HepG2 (cell line): ENCODE data around the gene PSMD1. TPM values are rescaled to one million over a fixed set of nuclear protein-coding genes. Genes with fewer than 3 reads are reported as not detected.
A peak's percentile ranks its signal among the peaks of the same experiment; 100 is the strongest.

Experiments used
- BRD4 ChIP-seq: sonication (generic); formaldehyde crosslinking; IDR thresholded peaks from 2 replicates; pipeline ENCODE4 v1.4.0; 2020; ENCODE audit warnings: missing genetic modification reagents
- FOXP1 ChIP-seq, 2 experiments: fragments of 450-650 bp in 1 of 2; IDR thresholded peaks; 2 replicates each; pipeline ENCODE4 v1.6.1; 2017 to 2018; ENCODE audit warnings: antibody characterized with exemption in 1 of 2
- HNF1B ChIP-seq: sonication (generic); formaldehyde crosslinking; IDR thresholded peaks from 2 replicates; pipeline ENCODE4 v1.5.1; 2020; ENCODE audit warnings: mild to moderate bottlenecking, moderate library complexity, missing genetic modification reagents
- JDP2 ChIP-seq: sonication (generic); formaldehyde crosslinking; IDR thresholded peaks from 2 replicates; pipeline ENCODE4 v1.8.1; 2022; ENCODE audit warnings: missing genetic modification reagents, borderline replicate concordance
- JUND ChIP-seq: sonication (generic); formaldehyde crosslinking; IDR thresholded peaks from 2 replicates; pipeline ENCODE4 v1.8.0; 2022; ENCODE audit warnings: mild to moderate bottlenecking, missing genetic modification reagents
- NCOA2 ChIP-seq: sonication (generic); formaldehyde crosslinking; IDR thresholded peaks from 2 replicates; pipeline ENCODE4 v1.8.0; 2022; ENCODE audit warnings: inconsistent platforms
- PAXIP1 ChIP-seq: sonication (generic); formaldehyde crosslinking; conservative IDR thresholded peaks from 2 replicates; pipeline ENCODE4 v1.4.0; 2020; ENCODE audit warnings: mild to moderate bottlenecking, missing genetic modification reagents, moderate library complexity
- RBAK ChIP-seq: sonication (generic); formaldehyde crosslinking; IDR thresholded peaks from 2 replicates; pipeline ENCODE4 v1.5.1; 2020; ENCODE audit warnings: mild to moderate bottlenecking, missing genetic modification reagents
- YEATS2 ChIP-seq: sonication (generic); formaldehyde crosslinking; IDR thresholded peaks from 2 replicates; pipeline ENCODE4 v1.4.0; 2020; ENCODE audit warnings: missing genetic modification reagents, borderline replicate concordance
- ZNF180 ChIP-seq: sonication (generic); formaldehyde crosslinking; IDR thresholded peaks from 2 replicates; pipeline ENCODE4 v1.4.0; 2020; ENCODE audit warnings: low read depth, missing genetic modification reagents, borderline replicate concordance
- ZNF251 ChIP-seq: sonication (generic); formaldehyde crosslinking; IDR thresholded peaks from 2 replicates; pipeline ENCODE4 v1.9.0; 2021; ENCODE audit warnings: mild to moderate bottlenecking, missing genetic modification reagents
- ZNF337 ChIP-seq: sonication (generic); formaldehyde crosslinking; IDR thresholded peaks from 2 replicates; pipeline ENCODE4 v1.5.1; 2020; ENCODE audit warnings: missing genetic modification reagents, low read depth, mild to moderate bottlenecking, borderline replicate concordance
- ZNF496 ChIP-seq: sonication (generic); formaldehyde crosslinking; IDR thresholded peaks from 2 replicates; pipeline ENCODE4 v1.8.1; 2023; ENCODE audit warnings: mild to moderate bottlenecking, moderate library complexity, missing genetic modification reagents; ENCODE audit not compliant: insufficient replicate concordance
- ZNF816 ChIP-seq: sonication (generic); formaldehyde crosslinking; IDR thresholded peaks from 2 replicates; pipeline ENCODE4 v1.8.0; 2022; ENCODE audit warnings: missing genetic modification reagents, mild to moderate bottlenecking, borderline replicate concordance
- ZSCAN21 ChIP-seq: sonication (generic); formaldehyde crosslinking; IDR thresholded peaks from 2 replicates; pipeline ENCODE4 v1.8.0; 2022; ENCODE audit warnings: mild to moderate bottlenecking, missing genetic modification reagents, moderate library complexity, borderline replicate concordance
- ZSCAN29 ChIP-seq: sonication (generic); formaldehyde crosslinking; conservative IDR thresholded peaks from 2 replicates; pipeline ENCODE4 v1.4.0; 2020; ENCODE audit warnings: mild to moderate bottlenecking, missing genetic modification reagents
- polyA plus RNA-seq, 8 experiments: library from polyadenylated mRNA; depleted of rRNA in 3 of 8; stranded (reverse) in 7 of 8; unstranded in 1 of 8; fragments of >200 nt; fragmentation: Illumina TruSeq in 4 of 8; extraction: Trizol in 4 of 8; gene quantifications; 2 replicates each; pipeline versions ENCODE4 v1.2.1 to v1.2.3, GENCODE V29; 2011 to 2016; ENCODE audit warnings: low read depth in 4 of 8, missing spikeins in 1 of 8, mixed read lengths in 1 of 8; ENCODE audit not compliant: insufficient read depth in 1 of 8
- total RNA-seq, 5 experiments: library from RNA; depleted of rRNA; stranded (reverse); fragments of >200 nt; fragmentation: Illumina TruSeq; extraction: Trizol; gene quantifications; 2 replicates each; pipeline ENCODE4 v1.2.3, GENCODE V29; 2016; ENCODE audit warnings: low read depth in 1 of 5
- TF ChIP-seq, protein P1 (sequence below): sonication (generic); formaldehyde crosslinking; conservative IDR thresholded peaks from 2 replicates; pipeline ENCODE4 v1.4.0; 2020; ENCODE audit warnings: missing genetic modification reagents
- TF ChIP-seq, protein P2 (sequence below): sonication (generic); formaldehyde crosslinking; IDR thresholded peaks from 2 replicates; pipeline ENCODE4 v1.4.0; 2020; ENCODE audit warnings: missing genetic modification reagents, mild to moderate bottlenecking, borderline replicate concordance

Gene PSMD1
- total and polyA plus RNA-seq, 2 of the 13 experiments (the other 11 are each of a cell fraction or from before 2014, with no cell fraction given): 136 to 191 TPM

DNA sequence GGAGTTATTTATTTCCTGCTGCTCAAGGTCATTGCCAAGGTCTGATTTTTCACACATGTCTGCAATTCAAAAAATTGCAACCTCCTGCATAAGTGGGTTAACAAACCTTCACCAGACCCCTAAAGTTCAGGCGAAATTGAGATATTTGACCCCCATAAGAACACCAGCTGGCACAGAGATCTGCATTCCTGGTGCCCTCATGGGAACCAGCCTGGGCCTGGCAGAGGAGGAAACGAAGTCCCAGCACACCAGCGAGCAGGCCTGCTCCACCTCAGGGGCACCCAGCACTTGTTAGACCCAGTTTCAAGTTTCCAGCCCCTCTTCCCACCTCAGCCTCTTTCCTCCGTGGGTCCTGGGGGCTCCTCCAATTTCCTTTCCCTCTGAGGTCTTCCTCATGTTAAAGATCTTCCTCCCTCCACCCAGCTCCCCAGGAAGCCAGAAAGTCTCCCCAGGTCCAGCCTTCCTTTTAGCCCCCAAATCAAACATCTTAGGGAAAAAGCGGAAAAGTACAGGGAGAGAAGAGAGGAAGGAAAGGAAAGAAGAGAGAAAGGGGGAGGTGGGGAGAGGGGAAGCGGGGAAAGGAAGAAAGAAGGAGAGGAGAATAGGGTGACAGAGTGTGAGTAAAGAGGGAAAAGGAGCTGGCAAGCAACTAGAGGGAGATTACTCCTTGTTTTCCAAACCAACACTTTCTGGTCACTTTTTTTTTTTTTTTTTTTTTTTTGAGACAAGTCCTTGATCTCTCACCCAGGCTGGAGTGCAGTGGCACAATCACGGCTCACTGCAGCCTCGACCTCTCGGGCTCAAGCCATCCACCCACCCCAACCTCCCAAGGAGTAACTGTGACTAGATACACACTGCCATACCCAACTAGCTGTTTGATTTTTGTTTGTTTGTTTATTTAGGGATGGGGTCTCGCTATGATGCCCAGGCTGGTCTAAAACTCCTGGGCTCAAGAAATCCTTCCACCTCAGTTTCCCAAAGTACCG is 23.2 kb upstream of the PSMD1 start (continued):
- no peak for TF ChIP-seq FOXP1 (IDR thresholded peaks at IDR 0.05)
- peak; percentile 53 for TF ChIP-seq FOXP1 (CRISPR knock-in tag; IDR thresholded peaks at IDR 0.05)
- TF ChIP-seq ZNF816 (CRISPR knock-in tag): no peak
- TF ChIP-seq HNF1B (CRISPR knock-in tag): no peak
- no peak for TF ChIP-seq YEATS2 (CRISPR knock-in tag)
- no peak; the same call in 1 of the 2 replicates for TF ChIP-seq PAXIP1
- 0 out of 2 replicates have a peak, but pooled peaks have one; percentile 19 for TF ChIP-seq ZSCAN29
- TF ChIP-seq ZSCAN21: no peak
- TF ChIP-seq, protein P1, sequence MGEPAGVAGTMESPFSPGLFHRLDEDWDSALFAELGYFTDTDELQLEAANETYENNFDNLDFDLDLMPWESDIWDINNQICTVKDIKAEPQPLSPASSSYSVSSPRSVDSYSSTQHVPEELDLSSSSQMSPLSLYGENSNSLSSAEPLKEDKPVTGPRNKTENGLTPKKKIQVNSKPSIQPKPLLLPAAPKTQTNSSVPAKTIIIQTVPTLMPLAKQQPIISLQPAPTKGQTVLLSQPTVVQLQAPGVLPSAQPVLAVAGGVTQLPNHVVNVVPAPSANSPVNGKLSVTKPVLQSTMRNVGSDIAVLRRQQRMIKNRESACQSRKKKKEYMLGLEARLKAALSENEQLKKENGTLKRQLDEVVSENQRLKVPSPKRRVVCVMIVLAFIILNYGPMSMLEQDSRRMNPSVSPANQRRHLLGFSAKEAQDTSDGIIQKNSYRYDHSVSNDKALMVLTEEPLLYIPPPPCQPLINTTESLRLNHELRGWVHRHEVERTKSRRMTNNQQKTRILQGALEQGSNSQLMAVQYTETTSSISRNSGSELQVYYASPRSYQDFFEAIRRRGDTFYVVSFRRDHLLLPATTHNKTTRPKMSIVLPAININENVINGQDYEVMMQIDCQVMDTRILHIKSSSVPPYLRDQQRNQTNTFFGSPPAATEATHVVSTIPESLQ: 0 out of 2 replicates have a peak, but pooled peaks have one; percentile 64
- TF ChIP-seq ZNF251: no peak
- no peak for TF ChIP-seq ZNF180 (CRISPR knock-in tag)
- TF ChIP-seq JDP2 (CRISPR knock-in tag): no peak
- TF ChIP-seq BRD4: no peak
- no peak for TF ChIP-seq RBAK (CRISPR knock-in tag)
- no peak for TF ChIP-seq NCOA2 (CRISPR knock-in tag)
- no peak for TF ChIP-seq ZNF496 (CRISPR knock-in tag)
- TF ChIP-seq ZNF337 (CRISPR knock-in tag): no peak
- TF ChIP-seq JUND (CRISPR knock-in tag): no peak
- TF ChIP-seq, protein P2, sequence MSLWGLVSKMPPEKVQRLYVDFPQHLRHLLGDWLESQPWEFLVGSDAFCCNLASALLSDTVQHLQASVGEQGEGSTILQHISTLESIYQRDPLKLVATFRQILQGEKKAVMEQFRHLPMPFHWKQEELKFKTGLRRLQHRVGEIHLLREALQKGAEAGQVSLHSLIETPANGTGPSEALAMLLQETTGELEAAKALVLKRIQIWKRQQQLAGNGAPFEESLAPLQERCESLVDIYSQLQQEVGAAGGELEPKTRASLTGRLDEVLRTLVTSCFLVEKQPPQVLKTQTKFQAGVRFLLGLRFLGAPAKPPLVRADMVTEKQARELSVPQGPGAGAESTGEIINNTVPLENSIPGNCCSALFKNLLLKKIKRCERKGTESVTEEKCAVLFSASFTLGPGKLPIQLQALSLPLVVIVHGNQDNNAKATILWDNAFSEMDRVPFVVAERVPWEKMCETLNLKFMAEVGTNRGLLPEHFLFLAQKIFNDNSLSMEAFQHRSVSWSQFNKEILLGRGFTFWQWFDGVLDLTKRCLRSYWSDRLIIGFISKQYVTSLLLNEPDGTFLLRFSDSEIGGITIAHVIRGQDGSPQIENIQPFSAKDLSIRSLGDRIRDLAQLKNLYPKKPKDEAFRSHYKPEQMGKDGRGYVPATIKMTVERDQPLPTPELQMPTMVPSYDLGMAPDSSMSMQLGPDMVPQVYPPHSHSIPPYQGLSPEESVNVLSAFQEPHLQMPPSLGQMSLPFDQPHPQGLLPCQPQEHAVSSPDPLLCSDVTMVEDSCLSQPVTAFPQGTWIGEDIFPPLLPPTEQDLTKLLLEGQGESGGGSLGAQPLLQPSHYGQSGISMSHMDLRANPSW (CRISPR knock-in tag): no peak
